Stomach (tissue), 9 donors: Measurements from ENCODE around the gene GDPGP1. TPM values are rescaled to one million over a fixed set of nuclear protein-coding genes. Genes with fewer than 3 reads are reported as not detected.

ENCODE experiments used
- DNase-seq, 2 donors: peaks; one replicate each; pipeline versions ENCODE4 v3.0.0 to v3.0.0-alpha.2; 2013 to 2019
- H3K27ac ChIP-seq, 5 donors: fragments of 200-600 bp in 4 of 5; sonication (generic) in 4 of 5; one replicate each; pipeline ENCODE4 v1.5.1; 2013 to 2019; ENCODE audit warnings: mild to moderate bottlenecking in 1 of 5, moderate library complexity in 1 of 5
- H3K27me3 ChIP-seq, 3 donors: fragments of 200-600 bp; sonication (generic); one replicate each; pipeline ENCODE4 v1.5.1; 2017 to 2019; ENCODE audit warnings: mixed run types in 1 of 3
- H3K36me3 ChIP-seq, 4 donors: fragments of 200-600 bp; sonication (generic); 1 replicate in 3 of 4; 2 replicates in 1 of 4; pipeline ENCODE4 v1.5.1; 2016 to 2019
- H3K4me1 ChIP-seq, 4 donors: fragments of 200-600 bp; sonication (generic); one replicate each; pipeline ENCODE4 v1.5.1; 2016 to 2019
- H3K4me3 ChIP-seq, 4 donors: fragments of 200-600 bp; sonication (generic) in 3 of 4; one replicate each; pipeline ENCODE4 v1.5.1; 2016 to 2019; ENCODE audit warnings: mild to moderate bottlenecking in 1 of 4
- H3K9me3 ChIP-seq, 4 donors: fragments of 200-600 bp; sonication (generic); one replicate each; pipeline ENCODE4 v1.5.1; 2016 to 2019
- EP300 ChIP-seq: sonication (generic); formaldehyde crosslinking; IDR thresholded peaks from one replicate; pipeline ENCODE4 v1.6.1; 2017; ENCODE audit warnings: antibody characterized with exemption
- POLR2A ChIP-seq, 4 donors: fragments of 450-650 bp; IDR thresholded peaks; one replicate each; pipeline ENCODE4 v1.6.1; 2016; ENCODE audit warnings: antibody characterized with exemption in 4 of 4, control low read depth in 2 of 4, mild to moderate bottlenecking in 1 of 4, moderate library complexity in 1 of 4
- POLR2AphosphoS5 ChIP-seq, 3 donors: sonication (generic); formaldehyde crosslinking; IDR thresholded peaks; one replicate each; pipeline ENCODE4 v1.6.1; 2016; ENCODE audit warnings: antibody characterized with exemption in 3 of 3
- WGBS, 5 donors: extraction: QIAGEN DNeasy Blood & Tissue Kit in 3 of 5; methylation state at CpG; one replicate each; pipeline versions ENCODE4 v1.1.5 to v1.1.7; 2013 to 2018; 5-methylcytosine and 5-hydroxymethylcytosine counted together
- intact Hi-C: fragments of 100-400 bp; cut with DNase I; formaldehyde crosslinking; loops from one replicate; pipeline ENCODE4 v1.15.1; 2023; ENCODE audit warnings: low total_unique reads
- polyA plus RNA-seq, 3 donors: library from polyadenylated mRNA; stranded (reverse); fragments of 200-250 nt; gene quantifications; one replicate each; pipeline ENCODE4 v1.2.3, GENCODE V29; 2013
- total RNA-seq, 5 donors: library from RNA; depleted of rRNA; stranded (reverse); fragments of >200 nt; gene quantifications; one replicate each; pipeline versions ENCODE4 v1.1.0 to v1.2.3, GENCODE V29; 2014 to 2016
- TF ChIP-seq, protein P1 (sequence below), 7 experiments: fragments of 450-650 bp in 4 of 7; fragments of 200-600 bp in 3 of 7; sonication (generic) in 3 of 7; IDR thresholded peaks; one replicate each; pipeline ENCODE4 v1.5.1; 2016 to 2019; ENCODE audit warnings: antibody characterized with exemption in 7 of 7, control low read depth in 2 of 7, mild to moderate bottlenecking in 1 of 7
- donor health status: healthy with polysubstance abuse.
- donor health status: Bipolar disorder and iron deficiency.
- donor health status: healthy.

GDPGP1 gene
- total and polyA plus RNA-seq, 8 donors, result under 0.01 to 26.6 (median 3.2) TPM; not detected in 1

DNA sequence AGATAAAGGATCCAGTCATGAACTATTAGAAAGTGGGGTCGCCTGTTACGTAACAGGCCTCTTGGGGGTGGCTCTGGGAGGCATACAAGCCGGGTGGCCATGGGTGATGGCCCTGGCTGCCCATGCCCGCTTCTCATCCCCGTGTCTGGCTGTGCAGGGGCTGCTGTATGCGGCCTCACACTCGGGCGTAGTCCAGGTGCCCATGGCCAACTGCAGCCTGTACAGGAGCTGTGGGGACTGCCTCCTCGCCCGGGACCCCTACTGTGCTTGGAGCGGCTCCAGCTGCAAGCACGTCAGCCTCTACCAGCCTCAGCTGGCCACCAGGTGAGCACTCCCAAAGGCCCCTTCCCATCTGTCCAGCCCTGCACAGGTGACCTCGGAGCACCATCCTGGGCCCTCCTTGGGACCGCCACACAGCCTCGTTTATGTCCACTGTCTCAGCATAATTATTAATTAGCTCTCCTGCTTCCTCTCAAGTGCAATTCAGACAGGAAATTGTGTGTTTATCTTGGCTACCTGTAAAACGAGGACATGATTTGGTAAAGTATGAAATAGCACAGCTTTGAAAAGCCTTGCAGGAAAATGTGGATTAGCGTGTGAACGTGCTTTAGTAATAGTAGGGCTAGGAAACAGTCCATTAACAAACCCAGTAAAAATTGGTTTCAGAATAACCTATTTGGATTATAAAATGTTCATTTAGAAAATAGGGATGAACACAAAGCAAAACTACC lies 8.3 kb upstream of the GDPGP1 start:
- no peaks in the 10 kb centered on the region for H3K9me3 ChIP-seq
- no peak for DNase-seq
- H3K4me1 ChIP-seq, result peaks cover 21 to 40% (median 29%) of the 10 kb centered on the region in 4 donors
- no peaks in the 10 kb centered on the region for H3K27me3 ChIP-seq
- no peak overlapping the region for H3K4me3 ChIP-seq
- peaks cover 61 to 100% (median 99%) of the 10 kb centered on the region in 4 donors for H3K36me3 ChIP-seq
- intact Hi-C loops, result no loop called here
- TF ChIP-seq POLR2AphosphoS5 (IDR thresholded peaks at IDR 0.05) (no peak), EP300 (no peak), POLR2A (IDR thresholded peaks at IDR 0.05) (no peak)
- TF ChIP-seq, protein P1, sequence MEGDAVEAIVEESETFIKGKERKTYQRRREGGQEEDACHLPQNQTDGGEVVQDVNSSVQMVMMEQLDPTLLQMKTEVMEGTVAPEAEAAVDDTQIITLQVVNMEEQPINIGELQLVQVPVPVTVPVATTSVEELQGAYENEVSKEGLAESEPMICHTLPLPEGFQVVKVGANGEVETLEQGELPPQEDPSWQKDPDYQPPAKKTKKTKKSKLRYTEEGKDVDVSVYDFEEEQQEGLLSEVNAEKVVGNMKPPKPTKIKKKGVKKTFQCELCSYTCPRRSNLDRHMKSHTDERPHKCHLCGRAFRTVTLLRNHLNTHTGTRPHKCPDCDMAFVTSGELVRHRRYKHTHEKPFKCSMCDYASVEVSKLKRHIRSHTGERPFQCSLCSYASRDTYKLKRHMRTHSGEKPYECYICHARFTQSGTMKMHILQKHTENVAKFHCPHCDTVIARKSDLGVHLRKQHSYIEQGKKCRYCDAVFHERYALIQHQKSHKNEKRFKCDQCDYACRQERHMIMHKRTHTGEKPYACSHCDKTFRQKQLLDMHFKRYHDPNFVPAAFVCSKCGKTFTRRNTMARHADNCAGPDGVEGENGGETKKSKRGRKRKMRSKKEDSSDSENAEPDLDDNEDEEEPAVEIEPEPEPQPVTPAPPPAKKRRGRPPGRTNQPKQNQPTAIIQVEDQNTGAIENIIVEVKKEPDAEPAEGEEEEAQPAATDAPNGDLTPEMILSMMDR (IDR thresholded peaks at IDR 0.05), result no peak
- WGBS, 5 donors, result 61 to 79% (median 72%) methylated on average over 15 to 18 of the region's 18 CpGs
- no peak overlapping the region for H3K27ac ChIP-seq

DNA sequence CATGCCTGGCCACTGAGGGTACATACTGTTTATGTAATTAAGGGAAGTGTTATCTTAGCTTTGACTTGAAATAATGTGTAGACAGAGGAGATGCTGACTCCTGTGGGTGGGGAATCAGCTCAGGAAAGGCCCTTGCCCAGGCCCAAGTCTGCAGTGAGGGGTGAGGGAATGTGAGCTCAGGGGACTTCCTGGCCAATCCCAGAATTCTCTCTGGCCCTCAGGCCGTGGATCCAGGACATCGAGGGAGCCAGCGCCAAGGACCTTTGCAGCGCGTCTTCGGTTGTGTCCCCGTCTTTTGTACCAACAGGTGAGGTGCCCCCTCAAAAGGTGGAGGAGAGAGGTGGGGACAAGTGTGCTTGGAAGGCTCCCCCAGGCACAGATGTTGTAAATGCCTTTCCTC lies 6.7 kb upstream of the GDPGP1 start:
- H3K27ac ChIP-seq, result no peak overlapping the region
- no peaks in the 10 kb centered on the region for H3K9me3 ChIP-seq
- peaks cover 56 to 93% (median 89%) of the 10 kb centered on the region in 4 donors for H3K36me3 ChIP-seq
- H3K4me3 ChIP-seq, result no peak overlapping the region
- H3K4me1 ChIP-seq, result peaks cover 28 to 47% (median 37%) of the 10 kb centered on the region in 4 donors
- no peak for DNase-seq
- 85 to 91% (median 89%) methylated on average over 7 of the region's 7 CpGs for WGBS, 5 donors
- TF ChIP-seq EP300 (no peak), POLR2A (IDR thresholded peaks at IDR 0.05) (no peak), POLR2AphosphoS5 (IDR thresholded peaks at IDR 0.05) (no peak)
- TF ChIP-seq, protein P1 (IDR thresholded peaks at IDR 0.05), result no peak
- no peaks in the 10 kb centered on the region for H3K27me3 ChIP-seq
- intact Hi-C loops, result no loop called here

DNA sequence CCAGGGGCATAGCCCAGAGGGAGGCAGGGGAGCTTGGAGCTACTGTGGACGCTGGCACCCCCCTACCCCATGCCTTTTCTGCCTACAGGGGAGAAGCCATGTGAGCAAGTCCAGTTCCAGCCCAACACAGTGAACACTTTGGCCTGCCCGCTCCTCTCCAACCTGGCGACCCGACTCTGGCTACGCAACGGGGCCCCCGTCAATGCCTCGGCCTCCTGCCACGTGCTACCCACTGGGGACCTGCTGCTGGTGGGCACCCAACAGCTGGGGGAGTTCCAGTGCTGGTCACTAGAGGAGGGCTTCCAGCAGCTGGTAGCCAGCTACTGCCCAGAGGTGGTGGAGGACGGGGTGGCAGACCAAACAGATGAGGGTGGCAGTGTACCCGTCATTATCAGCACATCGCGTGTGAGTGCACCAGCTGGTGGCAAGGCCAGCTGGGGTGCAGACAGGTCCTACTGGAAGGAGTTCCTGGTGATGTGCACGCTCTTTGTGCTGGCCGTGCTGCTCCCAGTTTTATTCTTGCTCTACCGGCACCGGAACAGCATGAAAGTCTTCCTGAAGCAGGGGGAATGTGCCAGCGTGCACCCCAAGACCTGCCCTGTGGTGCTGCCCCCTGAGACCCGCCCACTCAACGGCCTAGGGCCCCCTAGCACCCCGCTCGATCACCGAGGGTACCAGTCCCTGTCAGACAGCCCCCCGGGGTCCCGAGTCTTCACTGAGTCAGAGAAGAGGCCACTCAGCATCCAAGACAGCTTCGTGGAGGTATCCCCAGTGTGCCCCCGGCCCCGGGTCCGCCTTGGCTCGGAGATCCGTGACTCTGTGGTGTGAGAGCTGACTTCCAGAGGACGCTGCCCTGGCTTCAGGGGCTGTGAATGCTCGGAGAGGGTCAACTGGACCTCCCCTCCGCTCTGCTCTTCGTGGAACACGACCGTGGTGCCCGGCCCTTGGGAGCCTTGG lies 5.9 kb upstream of the GDPGP1 start:
- Histone ChIP-seq H3K36me3 (peaks cover 56 to 85% (median 81%) of the 10 kb centered on the region in 4 donors), H3K4me1 (peaks cover 36 to 55% (median 44%) of the 10 kb centered on the region in 4 donors), H3K9me3 (no peaks in the 10 kb centered on the region), H3K4me3 (no peak overlapping the region), H3K27me3 (no peaks in the 10 kb centered on the region), H3K27ac (peak overlapping the region in 2 of 5 donors; percentile 16 to 98)
- no peak for DNase-seq
- TF ChIP-seq, protein P1 (IDR thresholded peaks at IDR 0.05), result no peak
- TF ChIP-seq EP300 (no peak), POLR2A (IDR thresholded peaks at IDR 0.05) (no peak), POLR2AphosphoS5 (IDR thresholded peaks at IDR 0.05) (no peak)
- intact Hi-C loops, result no loop called here
- WGBS, 5 donors, result 81 to 88% (median 87%) methylated on average over 27 to 38 of the region's 38 CpGs

DNA sequence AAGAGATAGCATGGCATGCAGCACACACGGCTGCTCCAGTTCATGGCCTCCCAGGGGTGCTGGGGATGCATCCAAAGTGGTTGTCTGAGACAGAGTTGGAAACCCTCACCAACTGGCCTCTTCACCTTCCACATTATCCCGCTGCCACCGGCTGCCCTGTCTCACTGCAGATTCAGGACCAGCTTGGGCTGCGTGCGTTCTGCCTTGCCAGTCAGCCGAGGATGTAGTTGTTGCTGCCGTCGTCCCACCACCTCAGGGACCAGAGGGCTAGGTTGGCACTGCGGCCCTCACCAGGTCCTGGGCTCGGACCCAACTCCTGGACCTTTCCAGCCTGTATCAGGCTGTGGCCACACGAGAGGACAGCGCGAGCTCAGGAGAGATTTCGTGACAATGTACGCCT lies 5.0 kb upstream of the GDPGP1 start:
- 75 to 84% (median 79%) methylated on average over 14 to 15 of the region's 15 CpGs for WGBS, 5 donors
- TF ChIP-seq, protein P1 (IDR thresholded peaks at IDR 0.05), result no peak
- no peak for TF ChIP-seq POLR2A (IDR thresholded peaks at IDR 0.05)
- no peak for TF ChIP-seq POLR2AphosphoS5 (IDR thresholded peaks at IDR 0.05)
- TF ChIP-seq EP300, result no peak
- peaks cover 48 to 77% (median 73%) of the 10 kb centered on the region in 4 donors for H3K36me3 ChIP-seq
- peaks cover 37 to 56% (median 45%) of the 10 kb centered on the region in 4 donors for H3K4me1 ChIP-seq
- no peak for DNase-seq
- no peaks in the 10 kb centered on the region for H3K27me3 ChIP-seq
- no peaks in the 10 kb centered on the region for H3K9me3 ChIP-seq
- H3K4me3 ChIP-seq, result peak overlapping the region in 1 of 4 donors; percentile 4
- intact Hi-C loops, result no loop called here
- H3K27ac ChIP-seq, result peak overlapping the region in 3 of 5 donors; percentile 21 to 98 (median 97)
